ENCODE results near the gene BCKDHA.

BCKDHA gene

DNA sequence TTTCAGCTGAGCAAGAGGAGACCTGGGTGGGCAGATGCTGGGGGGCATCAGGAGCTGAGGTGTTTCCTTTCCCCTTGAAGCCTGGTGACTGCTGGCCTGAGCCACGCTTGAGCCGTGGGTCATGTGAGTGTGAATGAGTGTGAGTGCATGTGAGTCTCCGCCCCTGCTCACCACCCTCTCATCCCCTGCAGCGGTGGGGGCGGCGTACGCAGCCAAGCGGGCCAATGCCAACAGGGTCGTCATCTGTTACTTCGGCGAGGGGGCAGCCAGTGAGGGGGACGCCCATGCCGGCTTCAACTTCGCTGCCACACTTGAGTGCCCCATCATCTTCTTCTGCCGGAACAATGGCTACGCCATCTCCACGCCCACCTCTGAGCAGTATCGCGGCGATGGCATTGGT lies 24.4 kb downstream of the BCKDHA start:
- no peaks in the 10 kb centered on the region for H3K9me3 ChIP-seq (ENCODE audit: insufficient read depth, low read length)

DNA sequence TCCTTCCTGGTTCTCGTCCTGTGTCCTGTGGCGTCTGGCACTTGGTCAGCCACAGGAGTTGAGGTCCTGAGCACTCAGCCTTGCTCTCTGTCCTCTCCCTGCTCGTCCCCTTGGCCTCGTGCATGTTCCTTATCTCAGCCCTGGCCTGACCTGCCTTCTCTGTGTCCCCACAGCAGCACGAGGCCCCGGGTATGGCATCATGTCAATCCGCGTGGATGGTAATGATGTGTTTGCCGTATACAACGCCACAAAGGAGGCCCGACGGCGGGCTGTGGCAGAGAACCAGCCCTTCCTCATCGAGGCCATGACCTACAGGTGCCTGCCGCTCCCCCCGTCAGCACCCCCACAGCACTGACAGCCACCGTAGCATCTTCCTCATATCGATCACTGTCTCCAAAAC lies 24.8 kb downstream of the BCKDHA start:
- no peak overlapping the region for H3K9ac ChIP-seq (ENCODE audit: low read length)
- no peaks in the 10 kb centered on the region for H3K36me3 ChIP-seq (ENCODE audit: low read length)
- H3F3A ChIP-seq (ENCODE audit: insufficient read depth): no peaks in the 10 kb centered on the region
- H3K9me2 ChIP-seq (replicated peaks; ENCODE audit: insufficient read depth, low read length): no peaks in the 10 kb centered on the region
- H3K9me3 ChIP-seq (ENCODE audit: insufficient read depth, low read length): no peaks in the 10 kb centered on the region
- H4K20me1 ChIP-seq (ENCODE audit: low read depth, low read length): no peaks in the 10 kb centered on the region
- H3K79me2 ChIP-seq (ENCODE audit: insufficient read depth, low read length): no peaks in the 10 kb centered on the region
- H2AFZ ChIP-seq (ENCODE audit: low read depth, low read length, severe bottlenecking): no peak overlapping the region
- no peak overlapping the region for H3K4me3 ChIP-seq (ENCODE audit: insufficient read depth, low read length, poor library complexity, severe bottlenecking)
- H3K4me2 ChIP-seq (ENCODE audit: low read depth, low read length, poor library complexity, severe bottlenecking): no peak overlapping the region
- no peak overlapping the region for H3K27ac ChIP-seq (ENCODE audit: low read depth, low read length)
- TF ChIP-seq, protein P1, sequence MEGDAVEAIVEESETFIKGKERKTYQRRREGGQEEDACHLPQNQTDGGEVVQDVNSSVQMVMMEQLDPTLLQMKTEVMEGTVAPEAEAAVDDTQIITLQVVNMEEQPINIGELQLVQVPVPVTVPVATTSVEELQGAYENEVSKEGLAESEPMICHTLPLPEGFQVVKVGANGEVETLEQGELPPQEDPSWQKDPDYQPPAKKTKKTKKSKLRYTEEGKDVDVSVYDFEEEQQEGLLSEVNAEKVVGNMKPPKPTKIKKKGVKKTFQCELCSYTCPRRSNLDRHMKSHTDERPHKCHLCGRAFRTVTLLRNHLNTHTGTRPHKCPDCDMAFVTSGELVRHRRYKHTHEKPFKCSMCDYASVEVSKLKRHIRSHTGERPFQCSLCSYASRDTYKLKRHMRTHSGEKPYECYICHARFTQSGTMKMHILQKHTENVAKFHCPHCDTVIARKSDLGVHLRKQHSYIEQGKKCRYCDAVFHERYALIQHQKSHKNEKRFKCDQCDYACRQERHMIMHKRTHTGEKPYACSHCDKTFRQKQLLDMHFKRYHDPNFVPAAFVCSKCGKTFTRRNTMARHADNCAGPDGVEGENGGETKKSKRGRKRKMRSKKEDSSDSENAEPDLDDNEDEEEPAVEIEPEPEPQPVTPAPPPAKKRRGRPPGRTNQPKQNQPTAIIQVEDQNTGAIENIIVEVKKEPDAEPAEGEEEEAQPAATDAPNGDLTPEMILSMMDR (IDR thresholded peaks at IDR 0.05; ENCODE audit: insufficient read depth, low read length, poor library complexity, severe bottlenecking): no peak
- TF ChIP-seq EZH2phosphoT487 (conservative IDR thresholded peaks at IDR 0.05; ENCODE audit: low read length): no peak
- H3K27me3 ChIP-seq (ENCODE audit: low read length): no peaks in the 10 kb centered on the region

More for the DNA sequence above, 24.4 kb downstream of the BCKDHA start:
- no peaks in the 10 kb centered on the region for H3K9me2 ChIP-seq (replicated peaks; ENCODE audit: insufficient read depth, low read length)
- no peak overlapping the region for H3K9ac ChIP-seq (ENCODE audit: low read length)
- no peaks in the 10 kb centered on the region for H3F3A ChIP-seq (ENCODE audit: insufficient read depth)
- H4K20me1 ChIP-seq (ENCODE audit: low read depth, low read length): no peaks in the 10 kb centered on the region
- no peaks in the 10 kb centered on the region for H3K36me3 ChIP-seq (ENCODE audit: low read length)
- H3K27ac ChIP-seq (ENCODE audit: low read depth, low read length): no peak overlapping the region
- H3K27me3 ChIP-seq (ENCODE audit: low read length): no peaks in the 10 kb centered on the region
- no peak overlapping the region for H2AFZ ChIP-seq (ENCODE audit: low read depth, low read length, severe bottlenecking)
- TF ChIP-seq, protein P1 (IDR thresholded peaks at IDR 0.05; ENCODE audit: insufficient read depth, low read length, poor library complexity, severe bottlenecking): no peak
- no peak for TF ChIP-seq EZH2phosphoT487 (conservative IDR thresholded peaks at IDR 0.05; ENCODE audit: low read length)
- H3K4me2 ChIP-seq (ENCODE audit: low read depth, low read length, poor library complexity, severe bottlenecking): no peak overlapping the region
- no peak overlapping the region for H3K4me3 ChIP-seq (ENCODE audit: insufficient read depth, low read length, poor library complexity, severe bottlenecking)
- no peaks in the 10 kb centered on the region for H3K79me2 ChIP-seq (ENCODE audit: insufficient read depth, low read length)

DNA sequence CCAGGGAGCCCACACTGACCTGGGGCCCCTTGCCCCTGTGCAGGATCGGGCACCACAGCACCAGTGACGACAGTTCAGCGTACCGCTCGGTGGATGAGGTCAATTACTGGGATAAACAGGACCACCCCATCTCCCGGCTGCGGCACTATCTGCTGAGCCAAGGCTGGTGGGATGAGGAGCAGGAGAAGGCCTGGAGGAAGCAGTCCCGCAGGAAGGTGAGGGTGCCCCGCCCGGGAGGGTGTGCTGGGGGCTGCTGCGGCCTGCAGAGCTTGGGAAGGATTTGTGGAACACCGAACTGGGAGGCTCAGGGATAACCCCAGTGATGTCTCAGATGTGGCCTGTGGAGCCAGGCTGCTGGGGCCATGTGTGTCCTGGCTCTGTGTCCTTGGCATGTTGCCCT lies 25.3 kb downstream of the BCKDHA start:
- no peaks in the 10 kb centered on the region for H4K20me1 ChIP-seq (ENCODE audit: low read depth, low read length)
- no peaks in the 10 kb centered on the region for H3K27me3 ChIP-seq (ENCODE audit: low read length)
- no peak overlapping the region for H3K27ac ChIP-seq (ENCODE audit: low read depth, low read length)
- H3F3A ChIP-seq (ENCODE audit: insufficient read depth): no peaks in the 10 kb centered on the region
- H3K79me2 ChIP-seq (ENCODE audit: insufficient read depth, low read length): no peaks in the 10 kb centered on the region
- no peak overlapping the region for H2AFZ ChIP-seq (ENCODE audit: low read depth, low read length, severe bottlenecking)
- TF ChIP-seq, protein P1 (IDR thresholded peaks at IDR 0.05; ENCODE audit: insufficient read depth, low read length, poor library complexity, severe bottlenecking): no peak
- no peak for TF ChIP-seq EZH2phosphoT487 (conservative IDR thresholded peaks at IDR 0.05; ENCODE audit: low read length)
- no peaks in the 10 kb centered on the region for H3K9me3 ChIP-seq (ENCODE audit: insufficient read depth, low read length)
- H3K9ac ChIP-seq (ENCODE audit: low read length): no peak overlapping the region
- no peaks in the 10 kb centered on the region for H3K9me2 ChIP-seq (replicated peaks; ENCODE audit: insufficient read depth, low read length)
- no peak overlapping the region for H3K4me2 ChIP-seq (ENCODE audit: low read depth, low read length, poor library complexity, severe bottlenecking)
- no peaks in the 10 kb centered on the region for H3K36me3 ChIP-seq (ENCODE audit: low read length)
- H3K4me3 ChIP-seq (ENCODE audit: insufficient read depth, low read length, poor library complexity, severe bottlenecking): no peak overlapping the region
